ENCODE measurements around the gene SERPINE2.
A peak's percentile ranks its signal among the peaks of the same experiment; 100 is the strongest.

The SERPINE2 gene

DNA sequence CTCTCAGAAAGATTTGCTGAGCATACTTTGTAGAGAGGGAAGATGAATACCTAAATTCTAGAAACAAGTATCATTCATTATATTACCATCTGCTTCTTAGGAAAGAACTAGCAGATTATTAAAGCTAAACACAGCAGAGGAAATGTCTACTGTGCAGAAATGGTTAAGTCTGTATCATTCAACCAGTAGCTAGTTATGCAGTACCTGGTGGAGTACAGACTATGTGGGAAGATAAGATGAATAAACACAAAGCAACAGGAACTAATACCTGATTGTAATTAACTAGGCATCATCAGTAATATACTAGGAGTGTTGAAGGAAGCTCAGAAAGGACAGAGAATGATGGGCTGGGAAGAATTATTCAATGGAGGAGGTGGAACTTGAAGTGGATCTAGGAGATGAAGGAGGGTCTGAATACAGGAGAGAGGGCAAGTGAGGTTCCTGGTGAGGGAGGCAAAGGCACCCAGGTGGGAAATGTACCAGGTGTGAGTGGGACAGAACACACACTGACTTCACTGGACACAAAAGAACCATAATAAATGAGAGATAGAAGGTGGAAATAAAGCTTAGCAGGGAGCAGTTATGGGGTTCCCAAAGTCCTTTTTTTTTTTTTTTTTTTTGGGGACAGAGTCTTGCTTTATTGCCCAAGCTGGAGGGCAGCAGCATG lies 103.5 kb downstream of the SERPINE2 start:
- no peak for ATAC-seq

DNA sequence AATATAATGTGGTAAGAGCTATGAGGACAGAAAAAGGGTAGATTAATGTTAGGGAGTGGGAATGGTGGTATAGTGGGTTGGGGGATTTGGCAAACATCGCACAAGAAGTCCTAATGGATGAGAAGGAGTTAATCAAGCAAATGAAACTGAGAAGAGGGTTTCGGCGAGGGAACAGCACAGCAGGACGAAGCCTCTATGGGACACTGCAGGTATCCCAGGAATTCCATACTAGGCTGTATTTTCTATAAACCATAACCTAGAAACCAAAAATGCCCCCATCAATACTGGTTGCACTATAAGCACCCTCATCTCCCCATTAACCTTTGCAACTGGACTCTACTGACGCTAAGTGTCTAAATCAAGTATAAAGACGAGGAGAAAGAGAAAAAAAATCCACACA lies 104.2 kb downstream of the SERPINE2 start:
- no peak overlapping the region for H3K27ac Mint-ChIP-seq
- H3K36me3 Mint-ChIP-seq, result peaks cover 8% of the 10 kb centered on the region
- ATAC-seq (no peak), DNase-seq (ENCODE audit: low spot score in 2 of 2) (no peak)
- H3K9me3 Mint-ChIP-seq, result no peaks in the 10 kb centered on the region
- peaks cover 61% of the 10 kb centered on the region for H3K4me1 Mint-ChIP-seq
- no peak overlapping the region for H3K4me3 Mint-ChIP-seq

More for the DNA sequence above, 103.5 kb downstream of the SERPINE2 start:
- Mint-ChIP-seq H3K4me3 (no peak overlapping the region), H3K9me3 (no peaks in the 10 kb centered on the region), H3K4me1 (peaks cover 54% of the 10 kb centered on the region), H3K36me3 (peaks cover 8% of the 10 kb centered on the region), H3K27ac (peak overlapping the region; percentile 1)
- DNase-seq (ENCODE audit: low spot score in 2 of 2), result no peak

DNA sequence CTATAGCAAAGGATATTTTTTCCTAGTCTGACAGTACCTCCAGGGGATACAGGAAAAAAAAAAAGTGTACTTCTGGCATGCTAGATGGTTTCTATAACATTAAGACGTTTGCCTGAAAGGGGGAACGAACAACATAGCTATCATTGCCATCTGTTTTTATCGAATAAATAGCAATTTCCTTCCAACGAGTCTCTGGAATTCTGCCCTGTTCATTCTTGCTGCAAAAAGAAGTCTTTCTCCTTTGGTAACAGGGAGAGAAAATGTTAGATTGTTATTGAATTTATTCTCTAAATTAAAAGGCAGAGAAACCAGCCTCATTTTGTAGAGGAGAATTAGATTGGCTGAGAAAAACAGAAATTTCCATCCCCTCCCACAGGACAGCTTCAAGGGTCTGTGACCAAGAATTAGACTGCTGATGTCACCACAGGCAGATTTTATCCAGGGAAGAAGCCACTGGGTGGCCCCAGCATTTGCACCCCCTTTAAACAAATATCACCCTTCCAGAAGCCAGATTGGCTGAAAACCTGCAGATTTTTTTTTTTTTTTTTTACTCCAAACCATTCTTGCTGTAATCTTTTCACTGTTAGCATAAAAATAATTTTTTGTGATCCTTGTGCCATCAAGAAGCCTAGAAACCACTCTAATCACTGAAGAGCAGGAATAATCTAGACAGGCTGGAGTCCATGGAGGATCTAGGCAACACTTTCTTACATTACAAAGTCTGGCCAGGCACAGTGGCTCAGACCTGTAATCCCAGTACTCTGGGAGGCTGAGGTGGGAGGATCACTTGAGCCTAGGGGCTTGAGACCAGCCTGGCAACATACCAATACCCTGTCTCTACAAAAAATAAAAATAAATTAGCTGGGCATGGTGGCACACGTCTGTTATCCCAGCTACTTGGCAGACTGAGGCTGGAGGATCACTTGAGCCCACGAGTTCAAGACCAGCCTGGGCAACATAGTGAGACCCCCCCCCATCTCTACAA lies 106.0 kb downstream of the SERPINE2 start:
- no peak for ATAC-seq
- peaks cover 64% of the 10 kb centered on the region for H3K4me1 Mint-ChIP-seq
- H3K27ac Mint-ChIP-seq, result no peak overlapping the region
- no peaks in the 10 kb centered on the region for H3K9me3 Mint-ChIP-seq
- DNase-seq (ENCODE audit: low spot score in 2 of 2), result no peak
- H3K4me3 Mint-ChIP-seq, result no peak overlapping the region
- H3K36me3 Mint-ChIP-seq, result peaks cover 6% of the 10 kb centered on the region

DNA sequence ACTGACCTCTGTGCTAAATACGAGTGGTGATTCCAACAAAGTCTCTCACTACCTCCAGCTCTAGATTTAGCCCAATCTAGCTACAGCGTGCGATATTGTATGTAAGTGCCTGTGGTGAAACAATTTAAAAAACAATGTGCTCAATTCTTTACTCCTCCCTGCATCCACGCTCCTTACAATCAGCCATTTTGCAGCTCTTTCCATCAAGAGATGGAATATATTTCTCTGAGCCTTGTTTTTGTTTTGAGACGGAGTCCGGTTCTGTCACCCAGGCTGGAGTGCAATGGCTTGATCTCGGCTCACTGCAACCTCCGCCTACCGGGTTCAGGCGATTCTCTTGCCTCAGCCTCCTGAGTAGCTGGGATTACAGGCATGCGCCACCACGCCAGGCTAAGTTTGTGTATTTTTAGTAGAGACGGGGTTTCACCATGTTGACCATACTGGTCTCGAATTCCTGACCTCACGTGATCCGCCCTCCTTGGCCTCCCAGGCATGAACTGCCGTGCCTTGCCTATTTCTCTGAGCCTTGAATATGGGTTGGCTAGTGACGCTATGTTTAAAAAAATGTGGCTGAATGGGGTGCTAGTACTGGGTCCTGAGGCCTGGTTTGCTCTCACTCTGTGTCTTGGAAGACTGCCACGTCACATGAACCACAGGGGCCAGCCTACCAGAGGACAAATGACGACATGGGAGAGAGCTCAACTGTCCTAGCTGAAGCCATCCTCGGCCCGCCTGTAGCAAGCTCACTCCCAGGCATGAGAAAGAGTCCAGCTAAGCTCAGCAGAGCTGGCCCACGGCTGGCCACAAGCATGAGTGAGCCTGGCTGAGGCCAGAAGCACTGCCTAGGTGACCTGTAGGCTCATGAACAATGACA lies 108.7 kb downstream of the SERPINE2 start:
- Mint-ChIP-seq H3K4me1 (peaks cover 49% of the 10 kb centered on the region), H3K4me3 (peak overlapping the region; percentile 22), H3K36me3 (peaks cover 6% of the 10 kb centered on the region), H3K9me3 (no peaks in the 10 kb centered on the region), H3K27ac (peak overlapping the region; percentile 71)
- peak; percentile 68 for ATAC-seq
- no peak for DNase-seq (ENCODE audit: low spot score in 2 of 2)

DNA sequence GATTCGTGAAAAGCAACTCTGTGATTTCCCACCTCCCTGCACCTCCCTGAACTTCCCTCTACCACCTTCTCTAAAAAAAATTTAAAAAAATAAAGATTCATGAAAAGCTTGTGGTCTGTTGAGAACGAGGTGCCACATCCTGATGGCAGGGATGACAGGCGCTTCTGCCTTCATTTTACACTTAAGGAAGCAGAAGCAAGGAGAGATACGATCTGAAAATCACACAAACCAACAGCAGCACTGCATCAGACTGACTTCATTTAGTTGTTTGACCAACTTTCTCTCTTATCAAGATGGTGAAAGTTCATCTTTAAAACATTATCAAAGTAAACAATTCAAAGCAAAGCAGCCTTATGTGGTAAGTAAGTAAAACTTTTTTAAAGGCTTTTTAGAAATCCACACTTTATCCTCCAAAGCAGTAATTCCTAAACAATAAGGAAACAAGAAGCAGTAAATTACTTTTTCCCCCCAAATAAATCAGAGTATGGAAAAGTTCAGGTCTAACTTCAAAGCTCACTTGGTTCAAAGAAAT lies 109.4 kb downstream of the SERPINE2 start:
- Mint-ChIP-seq H3K4me1 (peaks cover 44% of the 10 kb centered on the region), H3K9me3 (no peaks in the 10 kb centered on the region), H3K27ac (peak overlapping the region; percentile 71), H3K4me3 (peak overlapping the region; percentile 22), H3K36me3 (peaks cover 6% of the 10 kb centered on the region)
- peak; percentile 80 for ATAC-seq
- no peak for DNase-seq (ENCODE audit: low spot score in 2 of 2)

DNA sequence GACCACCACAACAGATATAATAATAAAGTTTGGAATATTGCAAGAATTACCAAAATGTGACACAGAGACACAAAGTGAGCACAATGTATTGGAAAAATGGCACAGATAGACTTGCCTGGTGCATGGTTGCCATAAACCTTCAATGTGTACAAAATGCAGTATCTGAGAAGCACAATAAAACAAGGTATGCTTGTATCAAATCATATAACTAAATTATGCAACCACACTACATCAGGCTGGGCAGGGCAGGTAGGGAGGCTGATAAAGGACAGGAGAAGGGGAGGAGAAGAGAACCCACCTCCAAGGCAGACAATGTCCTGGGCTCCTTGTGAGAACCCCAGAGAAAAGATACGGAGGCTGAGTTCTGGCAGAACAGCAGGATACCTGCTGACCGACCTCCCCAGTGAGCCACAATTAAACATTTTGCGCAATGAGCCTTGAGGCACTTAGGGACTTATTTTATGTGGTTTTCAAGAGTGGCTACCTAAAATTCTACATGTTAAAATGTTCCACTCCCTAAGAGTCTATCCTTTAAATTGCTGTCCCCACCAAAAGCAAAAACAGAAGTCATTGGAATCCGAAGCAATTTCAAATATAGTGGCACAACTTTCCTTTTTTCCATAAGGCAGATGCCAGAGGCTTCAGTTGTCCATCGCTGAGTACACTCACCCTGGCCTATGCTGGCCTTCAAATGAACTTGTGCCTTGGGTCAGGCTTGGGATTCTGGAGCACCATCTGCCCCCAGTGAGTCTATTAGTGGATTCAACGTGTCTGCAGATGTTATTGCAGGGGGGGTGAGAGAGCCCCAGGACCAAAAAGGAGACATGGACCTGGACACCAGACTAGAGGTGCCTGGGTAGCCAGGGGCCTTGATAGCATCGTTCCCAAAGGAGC lies 110.7 kb downstream of the SERPINE2 start:
- H3K4me3 Mint-ChIP-seq, result no peak overlapping the region
- peaks cover 35% of the 10 kb centered on the region for H3K4me1 Mint-ChIP-seq
- peaks cover 6% of the 10 kb centered on the region for H3K36me3 Mint-ChIP-seq
- DNase-seq (ENCODE audit: low spot score in 2 of 2), result no peak
- ATAC-seq, result no peak
- H3K9me3 Mint-ChIP-seq, result no peaks in the 10 kb centered on the region
- no peak overlapping the region for H3K27ac Mint-ChIP-seq

DNA sequence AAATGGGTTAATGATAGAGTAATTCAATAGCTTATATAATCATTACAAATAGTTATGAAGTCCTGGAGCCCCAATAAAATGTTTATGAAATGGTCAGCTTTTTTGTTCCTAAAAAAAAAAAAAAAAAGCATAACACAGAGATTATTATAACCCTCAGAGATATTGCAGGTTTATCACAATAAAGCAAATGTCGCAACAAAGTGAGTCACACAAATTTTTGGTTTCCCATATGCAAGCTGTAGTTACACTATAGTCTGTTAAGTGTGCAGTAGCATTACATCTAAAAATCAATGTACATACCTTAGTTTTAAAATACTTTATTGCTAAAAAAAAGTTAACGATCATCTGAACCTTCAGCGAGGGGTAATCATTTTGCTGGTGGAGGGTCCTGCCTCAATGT lies 114.0 kb downstream of the SERPINE2 start:
- ATAC-seq (no peak), DNase-seq (ENCODE audit: low spot score in 2 of 2) (no peak)
- H3K4me3 Mint-ChIP-seq, result no peak overlapping the region
- H3K27ac Mint-ChIP-seq, result no peak overlapping the region
- H3K9me3 Mint-ChIP-seq, result no peaks in the 10 kb centered on the region
- peaks cover 6% of the 10 kb centered on the region for H3K36me3 Mint-ChIP-seq
- H3K4me1 Mint-ChIP-seq, result peaks cover 51% of the 10 kb centered on the region

All from stimulated activated effector memory CD8-positive, alpha-beta T cell treated with anti-CD3 and anti-CD28 coated beads, Interleukin-12 subunit alpha, Interleukin-12 subunit beta, amount 100 ng/mL, for 72 hours (primary cell).